Effector CD4-positive, alpha-beta T cell (primary cell): ENCODE results near the gene C2CD5.
"Not testable (repeated sequence)": the region's sequence is repeated elsewhere in the genome, so short reads cannot be mapped to it uniquely, and the experiment has no call there.

ENCODE experiments used
- DNase-seq: peaks from one replicate; pipeline ENCODE4 v3.0.0-alpha.2; 2020

The C2CD5 gene

DNA sequence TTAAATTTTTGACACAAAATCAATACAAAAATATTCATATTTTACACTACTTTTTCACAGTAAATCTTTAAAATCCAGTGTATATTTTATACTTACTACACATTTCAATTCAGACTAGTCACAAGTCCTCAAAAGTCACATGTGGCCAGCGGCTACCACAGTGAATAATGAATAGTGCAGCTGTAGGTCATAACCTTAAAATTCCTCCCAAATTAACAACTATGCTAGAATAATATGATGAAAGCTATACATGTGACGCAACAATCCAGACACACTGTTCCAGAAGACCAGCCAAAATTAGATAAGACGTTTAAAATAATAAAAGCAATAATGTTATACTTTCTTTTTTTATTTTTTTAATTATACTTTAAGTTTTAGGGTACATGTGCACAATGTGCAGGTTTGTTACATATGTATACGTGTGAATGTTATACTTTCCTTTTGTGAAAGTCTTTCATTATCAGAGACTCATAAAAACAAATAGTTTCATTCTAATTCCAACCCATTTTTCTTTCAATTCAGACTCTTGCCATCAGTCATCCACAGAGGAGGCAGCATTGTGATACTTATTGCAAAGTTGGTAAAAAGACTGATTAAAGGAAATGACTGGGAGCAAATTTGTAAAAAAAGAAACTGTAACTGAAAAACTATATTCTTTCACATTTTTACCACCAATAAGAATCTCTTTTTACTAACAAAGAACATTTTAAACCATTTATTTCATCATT lies 67.0 kb downstream of the C2CD5 start:
- DNase-seq: no peak

DNA sequence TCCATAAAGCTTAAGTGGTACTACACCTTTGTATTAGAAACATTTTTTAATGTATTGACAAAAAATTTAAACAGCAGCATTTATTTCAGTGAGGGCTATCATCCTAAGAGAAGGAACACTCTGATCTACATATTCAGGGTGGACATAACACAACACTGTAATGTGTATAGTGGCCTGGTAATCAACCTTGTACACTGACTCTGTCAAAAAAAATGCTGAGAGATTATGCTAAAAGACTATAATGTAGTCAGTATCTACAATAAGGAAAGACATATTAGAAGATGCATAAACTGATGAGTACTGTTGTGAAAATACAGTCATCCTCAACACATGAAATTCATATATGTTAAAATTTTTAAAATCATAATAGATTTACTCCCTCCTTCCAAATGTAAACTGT lies 68.2 kb downstream of the C2CD5 start:
- DNase-seq: no peak

DNA sequence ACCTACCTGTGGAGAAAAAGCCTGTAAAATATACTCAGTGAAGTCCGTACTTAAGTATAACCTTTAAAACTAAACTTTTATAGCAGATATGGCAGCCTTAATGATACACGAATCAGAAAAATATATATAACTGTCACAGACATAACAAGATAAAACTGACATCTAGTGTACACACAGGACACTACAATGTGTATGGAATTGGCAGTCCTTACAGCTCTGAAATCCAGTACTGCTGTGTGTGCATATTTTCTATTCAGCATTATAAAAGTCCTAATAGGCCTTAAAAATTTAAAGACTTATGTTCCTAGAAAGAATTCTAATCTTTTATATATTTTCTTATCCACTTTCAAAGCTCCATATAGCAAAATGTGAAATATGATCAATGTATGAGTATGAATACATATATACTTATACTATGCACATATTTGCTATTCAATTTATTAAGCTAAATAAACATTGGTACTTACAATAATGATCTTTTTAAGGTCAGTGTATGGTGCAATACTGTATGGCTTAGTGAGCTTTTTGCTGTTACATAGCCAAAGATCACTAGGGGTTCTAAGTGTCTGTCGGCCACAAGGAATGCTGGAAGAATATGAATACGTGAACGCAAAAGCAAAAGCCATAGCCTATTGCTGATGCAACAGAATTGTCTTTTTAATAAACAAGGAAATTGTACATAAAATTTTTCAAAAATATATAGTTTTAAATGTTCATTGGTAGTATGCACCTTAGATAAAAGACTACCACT lies 69.2 kb downstream of the C2CD5 start:
- DNase-seq: no peak

DNA sequence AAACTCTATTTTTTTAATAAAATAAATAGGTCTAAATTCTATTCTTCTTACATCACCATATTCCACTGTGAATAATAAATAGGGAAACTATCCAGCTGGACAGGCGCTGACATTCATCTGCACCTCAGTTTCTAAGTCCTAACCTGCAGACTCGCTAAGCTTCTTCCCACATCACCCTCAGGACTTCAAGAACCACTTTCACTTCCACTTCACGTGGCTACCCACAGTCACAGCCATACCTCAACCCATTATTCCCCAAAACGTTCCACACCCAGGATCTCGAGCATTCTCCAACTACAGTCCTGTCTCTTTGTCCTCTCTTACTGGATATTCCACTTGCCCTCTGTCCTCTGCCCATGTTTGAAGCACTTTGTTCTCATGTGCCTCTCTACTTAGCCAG lies 71.1 kb downstream of the C2CD5 start:
- DNase-seq: no peak

DNA sequence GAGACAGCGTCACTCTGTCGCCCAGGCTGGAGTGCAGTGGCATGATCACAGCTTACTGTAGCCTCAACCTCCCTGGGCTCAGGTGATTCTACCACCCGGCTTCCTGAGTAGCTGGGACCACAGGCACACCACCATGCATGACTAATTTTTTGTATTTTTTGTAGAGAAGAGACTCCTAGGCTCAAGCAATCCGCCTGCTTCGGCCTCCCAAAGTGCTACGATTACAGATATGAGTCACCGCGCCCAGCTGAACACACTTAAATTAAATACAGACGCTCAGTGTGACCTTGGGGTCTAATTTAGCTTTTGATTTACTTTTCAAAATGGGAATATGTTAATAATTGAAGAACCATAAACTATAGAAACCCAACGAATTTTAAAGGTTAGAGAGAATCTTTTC lies 77.2 kb downstream of the C2CD5 start:
- DNase-seq: no peak

- DNase-seq: no peak
Observed at GRCh38 chr12:22463306-22463705, 81.0 kb downstream of the C2CD5 start.

DNA sequence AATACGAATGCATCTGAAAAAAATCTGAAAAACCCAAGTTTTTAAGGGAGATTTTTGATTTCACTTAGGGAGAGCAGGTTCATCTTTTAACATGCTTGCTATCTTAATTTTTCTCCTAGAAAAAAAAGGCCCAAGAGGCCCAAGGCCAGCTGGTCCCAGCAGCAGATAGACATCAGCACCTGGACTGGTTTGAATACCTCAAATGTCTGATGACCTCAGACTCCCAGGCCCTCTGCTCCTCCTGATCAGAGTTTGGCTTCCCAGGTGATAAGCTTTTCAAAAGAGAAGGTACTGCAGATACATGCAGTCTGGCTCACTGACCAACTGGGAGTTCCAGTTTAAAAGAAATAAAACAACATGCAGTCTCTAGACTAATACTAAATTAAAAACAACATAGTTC lies 82.6 kb downstream of the C2CD5 start:
- DNase-seq: no peak

DNA sequence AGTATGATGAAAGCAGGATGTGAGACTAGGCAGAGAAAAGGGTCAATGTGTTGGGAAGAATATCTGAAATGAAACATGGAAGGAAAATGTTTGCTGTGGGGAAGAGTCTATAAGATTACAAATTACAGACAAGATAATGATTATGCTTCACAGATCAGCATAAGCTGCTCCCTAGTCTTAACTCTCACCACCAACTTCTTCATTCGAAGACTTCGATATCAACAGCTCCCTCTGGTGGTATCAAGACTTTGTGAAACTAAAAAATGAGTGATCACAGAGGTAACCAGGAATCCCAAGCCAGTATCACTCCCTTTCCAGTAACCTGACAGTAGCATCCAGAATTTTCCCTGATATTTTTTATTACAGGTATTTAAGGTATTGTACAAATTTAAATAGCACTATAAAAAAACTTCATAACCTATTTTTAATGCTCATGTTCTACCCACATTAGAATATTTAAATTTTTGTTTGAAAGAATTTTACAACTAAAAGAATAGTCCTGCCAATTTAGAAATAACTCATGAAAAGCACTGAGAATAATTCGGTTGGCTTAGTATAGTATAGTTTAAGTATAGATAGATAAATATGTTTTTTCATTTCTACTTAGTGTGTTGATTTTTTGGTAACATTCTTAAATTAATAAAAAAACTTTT lies 84.4 kb downstream of the C2CD5 start:
- peak; percentile 8 for DNase-seq

DNA sequence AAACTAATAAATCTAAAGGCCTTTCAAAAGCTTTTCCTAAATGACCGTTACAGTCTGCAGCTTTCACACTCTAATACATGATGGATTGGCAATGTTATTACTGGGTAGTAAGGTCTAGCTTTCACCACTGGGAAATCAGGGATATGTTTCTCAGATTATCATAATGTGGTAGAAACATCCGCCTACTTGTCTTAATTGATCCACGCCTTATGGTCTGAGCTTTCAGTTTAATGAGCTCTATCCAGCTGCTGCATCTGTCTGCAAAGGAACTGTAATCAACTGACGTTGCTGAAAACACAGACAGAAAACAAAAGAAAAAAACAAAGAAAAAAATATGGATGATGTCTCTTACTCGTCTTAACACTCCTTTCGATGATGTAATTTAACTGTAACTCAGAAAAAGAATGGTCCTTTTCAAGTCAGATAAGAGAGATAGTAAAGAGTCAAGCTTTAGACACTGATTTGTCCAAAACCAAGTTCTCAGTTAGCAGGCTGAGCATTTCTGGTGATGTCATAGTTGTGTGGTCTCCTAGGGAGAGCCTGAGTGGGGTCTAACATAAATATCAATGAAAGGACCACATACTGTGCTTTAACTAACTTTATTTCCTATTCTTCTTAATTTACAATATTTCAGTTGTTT lies 85.9 kb downstream of the C2CD5 start:
- DNase-seq: no peak

GRCh38 chr12:22457085-22457484 lies 87.3 kb downstream of the C2CD5 start:
- DNase-seq: no peak

DNA sequence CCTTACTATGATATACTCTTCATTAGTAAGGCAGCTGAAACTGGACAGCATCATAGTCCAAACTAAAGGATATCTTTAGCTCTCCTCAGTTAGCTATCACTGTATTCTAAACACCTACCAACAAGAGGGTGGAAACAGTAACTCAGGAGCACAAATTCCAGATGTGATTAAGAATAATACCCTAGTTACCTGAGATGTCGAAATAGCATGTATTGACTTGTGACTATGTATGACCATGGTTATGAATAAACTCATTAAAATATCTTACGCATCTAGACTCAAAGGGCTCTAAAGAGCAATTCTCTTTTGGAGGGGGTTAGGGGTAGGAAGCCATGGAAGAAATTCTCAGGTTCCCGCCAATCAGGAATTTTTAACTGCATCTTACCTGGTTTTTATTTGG lies 90.8 kb downstream of the C2CD5 start:
- DNase-seq: no peak

GRCh38 chr12:22447223-22447622 lies 97.1 kb downstream of the C2CD5 start:
- DNase-seq: no peak

DNA sequence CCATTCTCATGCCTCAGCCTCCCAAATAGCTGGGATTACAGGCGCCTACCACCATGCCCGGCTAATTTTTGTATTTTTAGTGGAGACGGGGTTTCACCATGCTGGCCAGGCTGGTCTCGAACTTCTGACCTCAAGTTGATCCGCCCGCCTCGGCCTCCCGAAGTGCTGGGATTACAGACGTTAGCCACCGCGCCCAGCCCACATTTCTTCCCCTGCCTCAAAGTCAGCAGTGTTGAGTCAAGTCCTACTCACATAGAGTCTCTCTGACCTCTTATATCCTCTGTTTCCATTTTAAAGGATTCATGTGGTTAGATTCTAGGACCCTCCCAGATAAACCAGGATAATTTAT lies 100.1 kb downstream of the C2CD5 start:
- DNase-seq: not testable (repeated sequence)

- peak; percentile 56 for DNase-seq
Observed at GRCh38 chr12:22443379-22444316, 100.7 kb downstream of the C2CD5 start.

GRCh38 chr12:22437031-22437806 lies 107.1 kb downstream of the C2CD5 start:
- no peak for DNase-seq

DNA sequence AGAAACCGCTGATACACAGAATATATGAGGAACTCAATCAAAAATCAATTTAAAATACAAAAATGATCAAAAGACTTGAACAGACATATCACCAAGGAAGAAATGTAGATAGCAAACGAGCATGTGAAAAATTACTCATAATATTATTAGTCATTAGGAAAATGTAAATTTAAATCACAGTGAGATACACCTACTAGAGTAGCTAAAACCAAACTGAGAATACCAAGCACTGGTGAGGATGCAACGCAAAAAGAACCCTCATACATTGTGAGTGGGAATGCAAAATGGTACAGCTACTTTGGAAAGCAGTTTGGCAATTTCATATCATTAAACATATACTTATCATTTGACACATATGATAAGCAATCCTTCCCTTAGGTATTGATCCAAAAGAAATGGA lies 108.8 kb downstream of the C2CD5 start:
- no peak for DNase-seq

- no peak for DNase-seq
Observed at GRCh38 chr12:22431693-22432251, 112.6 kb downstream of the C2CD5 start.

GRCh38 chr12:22416801-22417200 lies 127.5 kb downstream of the C2CD5 start:
- DNase-seq: no peak

GRCh38 chr12:22415342-22416309 lies 128.7 kb downstream of the C2CD5 start:
- no peak for DNase-seq

DNA sequence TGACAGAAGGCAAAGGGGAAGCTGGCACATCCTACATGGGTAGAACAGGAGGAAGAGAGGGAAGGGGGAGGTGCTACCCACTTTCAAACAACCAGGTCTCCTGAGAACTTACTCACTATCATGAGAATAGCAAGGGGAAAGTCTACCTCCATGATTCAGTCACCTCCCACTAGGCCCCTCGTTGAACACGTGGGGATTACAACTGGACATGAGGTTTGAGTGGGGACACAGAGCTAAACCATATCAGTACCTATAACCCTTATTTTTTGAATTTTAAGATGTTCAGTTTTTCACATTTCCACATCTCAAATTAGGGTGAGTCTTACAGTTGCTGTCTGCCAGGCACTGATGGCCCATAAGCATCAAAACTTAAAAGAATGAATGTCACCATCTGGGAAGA lies 129.6 kb downstream of the C2CD5 start:
- DNase-seq: no peak
